Cerebellar cortex (tissue), 1 donor: Measurements from ENCODE around the gene ADAMTSL3.

Experiments
- DNase-seq: peaks from one replicate; pipeline ENCODE4 v3.0.0-alpha.2; 2015; ENCODE audit warnings: low spot score

The ADAMTSL3 gene

GRCh38 chr15:83656943-83657528 lies 3.1 kb downstream of the ADAMTSL3 start:
- no peak for DNase-seq

DNA sequence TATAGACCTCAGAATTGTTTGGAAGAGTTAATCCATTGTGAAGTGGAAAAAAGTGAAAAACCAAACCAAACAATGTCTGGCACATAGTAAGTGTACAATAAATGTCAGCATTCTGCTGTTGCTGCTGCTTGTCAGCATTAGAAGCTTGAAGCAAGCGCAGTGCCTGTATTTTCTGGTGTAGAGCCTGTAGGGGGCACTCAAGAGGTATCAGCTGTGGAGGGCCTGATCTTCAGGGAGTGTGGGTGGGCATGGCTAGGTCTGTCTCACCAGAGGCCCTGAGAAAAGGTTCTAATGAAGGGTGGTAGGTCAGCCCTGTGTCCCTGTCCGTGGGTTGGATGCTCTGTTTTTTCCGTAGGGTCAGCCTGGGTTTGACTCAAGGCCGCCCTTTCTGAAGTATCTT lies 3.6 kb downstream of the ADAMTSL3 start:
- peak; percentile 5 for DNase-seq

DNA sequence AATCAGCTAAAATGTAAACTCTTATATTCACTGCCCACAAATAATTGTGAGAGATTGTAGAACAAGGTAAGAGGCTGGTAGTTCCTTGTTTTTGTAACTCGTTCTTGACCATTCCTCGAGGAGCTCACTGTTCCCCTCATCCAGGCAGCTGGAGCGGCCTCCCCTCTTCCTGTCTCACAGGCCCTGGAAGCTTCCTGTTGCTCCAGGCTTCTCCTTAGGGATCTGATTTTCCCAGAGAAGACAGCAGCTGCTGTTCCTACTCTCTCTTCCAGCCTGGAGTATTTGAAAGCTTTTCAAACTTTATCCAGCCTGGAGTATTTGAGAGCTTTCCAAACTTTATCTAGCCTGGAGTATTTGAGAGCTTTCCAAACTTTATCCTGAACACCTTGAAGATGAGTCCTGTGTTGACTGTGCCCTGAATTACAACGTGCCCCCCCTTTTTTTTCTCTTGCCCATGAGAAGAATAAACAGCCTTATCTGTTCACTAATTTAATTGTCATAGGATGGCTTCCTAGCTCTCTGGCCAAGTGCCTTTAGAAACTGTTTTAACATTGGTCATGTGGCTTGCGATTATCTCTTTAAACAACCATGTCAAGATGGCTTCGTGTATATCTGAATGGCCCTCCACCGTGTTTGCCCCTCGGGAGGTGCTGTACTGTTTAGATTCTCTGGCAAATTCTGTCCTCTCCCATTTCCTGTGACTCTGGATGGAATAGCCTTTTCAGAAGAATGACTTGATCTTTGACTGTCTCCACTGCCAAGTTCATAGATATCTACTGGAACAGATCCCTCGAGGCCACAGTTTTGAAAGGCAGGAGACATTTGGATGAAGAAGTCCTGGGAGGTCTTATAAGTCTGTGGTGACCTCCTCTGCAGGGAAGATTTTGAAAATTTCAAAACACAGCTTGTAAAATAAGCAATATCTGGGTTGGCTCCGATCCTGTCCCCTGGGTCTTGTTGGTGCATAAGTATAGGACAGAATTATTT lies 4.8 kb downstream of the ADAMTSL3 start:
- DNase-seq, result no peak

GRCh38 chr15:83659417-83659812 lies 5.5 kb downstream of the ADAMTSL3 start:
- DNase-seq, result no peak

- no peak for DNase-seq
These were observed 11.6 kb downstream of the ADAMTSL3 start for GRCh38 chr15:83665480-83665879.

- DNase-seq, result no peak
These were observed 16.8 kb downstream of the ADAMTSL3 start for GRCh38 chr15:83670672-83671229.

DNA sequence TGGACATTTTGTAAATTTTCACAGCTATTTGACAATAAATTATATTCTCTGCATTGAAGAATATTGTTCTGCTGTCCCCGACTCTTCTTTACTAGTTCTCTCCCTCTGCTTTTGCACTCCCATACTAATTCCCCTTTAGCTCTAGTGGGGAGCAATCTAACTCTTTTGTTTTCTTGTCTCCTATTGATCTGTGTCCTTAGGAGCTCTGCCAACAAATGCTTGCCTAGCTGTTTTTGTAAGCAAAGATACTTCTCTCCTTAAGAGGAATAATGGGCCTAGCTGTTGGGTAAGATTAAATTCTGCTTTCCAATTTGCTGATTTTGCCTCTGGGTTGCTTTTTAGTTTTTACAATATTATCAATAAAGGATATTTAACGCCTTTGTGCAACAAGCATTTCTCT lies 17.7 kb downstream of the ADAMTSL3 start:
- no peak for DNase-seq

GRCh38 chr15:83673385-83673784 lies 19.5 kb downstream of the ADAMTSL3 start:
- DNase-seq, result no peak

DNA sequence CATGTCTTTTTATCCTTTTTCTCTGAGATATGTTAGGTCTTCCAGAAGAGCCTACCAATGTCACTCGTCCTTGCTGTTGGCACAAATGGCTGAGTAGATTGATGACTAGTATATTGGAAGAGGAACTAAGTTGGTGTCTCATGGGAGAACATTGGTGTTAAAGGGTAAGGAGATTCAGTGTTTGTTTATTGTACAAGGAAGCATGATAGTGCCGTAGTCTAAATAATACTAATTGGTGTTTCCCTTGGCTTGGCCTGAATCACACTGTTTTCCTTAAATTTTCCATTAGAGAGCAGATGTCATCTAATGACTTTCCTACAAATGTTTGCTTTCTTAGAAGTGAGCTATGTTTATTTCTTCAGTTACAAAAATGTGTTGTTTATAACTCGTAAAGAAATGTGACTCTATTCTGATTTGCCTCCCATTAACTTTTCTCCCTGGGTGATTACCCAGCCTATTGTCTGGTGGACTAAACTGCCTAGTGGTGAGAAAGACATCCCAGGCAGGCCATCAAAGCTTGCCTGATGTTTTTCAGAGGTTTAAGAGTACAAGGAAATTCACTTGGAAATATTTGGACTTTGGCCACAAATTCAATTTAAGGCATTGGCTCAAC lies 28.7 kb downstream of the ADAMTSL3 start:
- no peak for DNase-seq

DNA sequence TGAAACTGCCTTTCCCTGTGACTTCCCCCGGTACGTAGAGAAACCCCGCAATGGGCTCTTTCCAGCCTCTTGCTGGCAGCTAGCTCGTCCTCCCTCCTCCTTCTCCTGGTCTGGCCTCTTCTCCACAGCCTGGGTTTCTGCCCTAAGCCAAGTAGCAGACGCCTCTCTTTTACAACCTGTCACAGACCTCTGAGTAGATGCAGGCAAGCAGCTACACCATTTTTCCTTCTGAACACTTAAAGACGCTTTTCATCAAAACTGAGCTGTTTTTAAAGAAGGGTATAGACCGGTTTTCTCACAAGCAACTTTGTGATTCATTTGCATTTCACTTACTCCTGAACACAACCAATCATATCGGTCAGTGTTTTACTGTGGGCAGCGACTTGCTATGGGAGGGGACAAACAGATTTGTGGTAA lies 32.0 kb downstream of the ADAMTSL3 start:
- DNase-seq, result no peak

GRCh38 chr15:83688201-83688600 lies 34.3 kb downstream of the ADAMTSL3 start:
- DNase-seq, result no peak

DNA sequence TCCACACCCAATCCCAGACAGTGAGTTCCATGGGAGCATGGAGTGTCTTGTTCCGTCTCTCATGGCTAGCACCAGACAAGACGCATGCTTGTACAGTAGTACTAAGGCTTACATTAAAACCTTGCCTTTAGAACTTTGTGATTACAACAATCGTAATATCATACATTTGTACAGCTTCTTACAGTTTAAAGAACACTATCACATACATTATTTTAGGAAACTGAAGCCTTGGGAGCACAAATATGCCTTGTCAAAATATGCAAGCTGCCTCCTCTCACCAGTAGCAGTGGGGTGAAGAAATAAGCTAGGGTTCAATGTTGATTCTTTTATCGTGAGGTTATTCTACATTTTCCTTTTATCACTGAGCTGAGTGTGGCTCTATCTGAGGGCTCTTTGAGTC lies 36.8 kb downstream of the ADAMTSL3 start:
- no peak for DNase-seq

GRCh38 chr15:83692746-83693581 lies 39.0 kb downstream of the ADAMTSL3 start:
- no peak for DNase-seq

GRCh38 chr15:83694015-83694414 lies 40.1 kb downstream of the ADAMTSL3 start:
- DNase-seq, result no peak

GRCh38 chr15:83694536-83694935 lies 40.6 kb downstream of the ADAMTSL3 start:
- no peak for DNase-seq

- DNase-seq, result no peak
These were observed 41.3 kb downstream of the ADAMTSL3 start for GRCh38 chr15:83695246-83695645.

DNA sequence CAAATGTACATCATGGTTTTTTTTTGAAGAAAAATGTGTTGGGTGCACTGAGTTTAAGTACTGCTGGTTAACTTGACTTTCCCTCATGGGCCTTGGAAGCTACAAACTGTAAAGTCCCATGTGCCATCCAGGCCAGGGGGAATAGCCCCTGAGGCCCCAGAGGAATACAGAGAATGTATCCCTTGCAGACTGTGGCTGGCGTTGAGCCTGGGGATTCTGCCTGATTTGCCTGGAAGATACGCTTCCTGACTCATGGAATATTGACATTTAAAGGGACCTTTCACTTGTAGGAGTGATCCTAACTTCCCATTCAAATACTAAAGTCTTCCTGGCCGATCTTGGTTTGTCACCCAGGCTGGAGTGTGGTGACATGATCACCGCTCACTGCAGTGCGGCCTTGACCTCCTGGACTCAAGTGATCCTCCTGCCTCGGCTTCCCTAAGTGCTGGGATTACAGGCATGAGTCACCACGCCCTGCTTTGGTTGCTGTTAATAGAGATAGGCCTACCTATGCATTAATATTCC lies 42.0 kb downstream of the ADAMTSL3 start:
- DNase-seq, result no peak

DNA sequence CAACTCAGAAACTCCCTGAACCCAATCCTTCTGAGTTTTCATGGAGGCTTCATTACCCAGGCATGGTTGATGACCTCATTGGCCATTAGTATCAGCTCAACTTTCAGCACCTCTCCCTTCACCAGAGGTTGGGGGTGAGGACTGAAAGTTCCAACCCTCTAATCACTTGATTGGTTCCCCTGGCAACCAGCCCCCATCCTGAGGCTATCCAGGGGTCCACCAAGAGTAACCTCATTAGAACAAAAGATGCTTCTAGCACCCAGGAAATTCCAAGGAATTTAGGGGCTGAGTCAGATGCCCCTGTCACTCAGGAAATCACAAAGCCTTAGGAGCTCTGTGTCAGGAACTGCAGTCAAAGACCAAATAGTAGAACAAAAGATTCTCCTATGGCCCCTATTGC lies 43.8 kb downstream of the ADAMTSL3 start:
- DNase-seq, result no peak

GRCh38 chr15:83698294-83698693 lies 44.4 kb downstream of the ADAMTSL3 start:
- DNase-seq, result no peak

GRCh38 chr15:83699028-83699427 lies 45.1 kb downstream of the ADAMTSL3 start:
- DNase-seq, result no peak

DNA sequence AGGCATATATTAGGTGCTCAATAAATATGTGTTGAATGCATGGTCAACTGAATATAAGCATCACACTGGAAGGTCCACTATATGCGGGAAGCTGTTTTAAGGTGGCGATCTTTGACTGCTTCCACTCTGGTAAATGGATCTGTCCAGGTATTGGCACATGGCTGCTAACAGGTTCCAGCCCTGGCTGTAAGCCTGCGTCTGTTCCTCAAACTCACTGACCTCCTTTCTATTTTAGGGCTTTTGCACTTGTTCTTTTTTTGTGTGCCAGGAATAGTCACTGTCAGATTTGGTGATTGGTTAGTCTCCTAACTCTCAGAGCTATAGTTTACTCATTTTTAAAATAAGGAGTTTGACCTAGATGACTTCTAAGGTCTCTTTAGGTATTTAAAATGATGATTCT lies 46.2 kb downstream of the ADAMTSL3 start:
- peak; percentile 22 for DNase-seq
